Neural cell (in vitro differentiated cells): Measurements from ENCODE around the gene SP110.

Experiments
- CTCF ChIP-seq: fragments of 450-650 bp; IDR thresholded peaks from 2 replicates; pipeline ENCODE4 v1.5.1; 2014; ENCODE audit warnings: antibody characterized with exemption, mild to moderate bottlenecking, moderate library complexity; ENCODE audit not compliant: poor library complexity, severe bottlenecking
- EZH2 ChIP-seq: fragments of 200-600, 300-800 bp; shearing (Covaris generic), sonication (generic); IDR thresholded peaks from 2 replicates; pipeline ENCODE4 v1.6.1; 2014; ENCODE audit warnings: antibody characterized with exemption, low read length, borderline replicate concordance, mild to moderate bottlenecking; ENCODE audit not compliant: insufficient read depth, poor library complexity, severe bottlenecking
- MXI1 ChIP-seq: fragments of 450-650 bp; conservative IDR thresholded peaks from 2 replicates; pipeline ENCODE4 v1.6.1; 2014; ENCODE audit warnings: antibody characterized with exemption, mild to moderate bottlenecking; ENCODE audit not compliant: poor library complexity, severe bottlenecking
- RAD21 ChIP-seq: fragments of 450-650 bp; conservative IDR thresholded peaks from 2 replicates; pipeline ENCODE4 v1.6.1; 2014; ENCODE audit warnings: antibody characterized with exemption, mild to moderate bottlenecking, moderate library complexity
- TAF1 ChIP-seq: IDR thresholded peaks from 2 replicates; pipeline ENCODE4 v1.6.1; 2012; ENCODE audit warnings: low read depth
- TF ChIP-seq, protein P1 (sequence below): IDR thresholded peaks from 2 replicates; pipeline ENCODE4 v1.6.1; 2012; ENCODE audit warnings: borderline replicate concordance

GRCh38 chr2:230172852-230173251 is 46.9 kb downstream of the SP110 start:
- TF ChIP-seq CTCF (no peak), EZH2 (no peak), TAF1 (no peak), MXI1 (no peak), RAD21 (no peak)
- TF ChIP-seq, protein P1, sequence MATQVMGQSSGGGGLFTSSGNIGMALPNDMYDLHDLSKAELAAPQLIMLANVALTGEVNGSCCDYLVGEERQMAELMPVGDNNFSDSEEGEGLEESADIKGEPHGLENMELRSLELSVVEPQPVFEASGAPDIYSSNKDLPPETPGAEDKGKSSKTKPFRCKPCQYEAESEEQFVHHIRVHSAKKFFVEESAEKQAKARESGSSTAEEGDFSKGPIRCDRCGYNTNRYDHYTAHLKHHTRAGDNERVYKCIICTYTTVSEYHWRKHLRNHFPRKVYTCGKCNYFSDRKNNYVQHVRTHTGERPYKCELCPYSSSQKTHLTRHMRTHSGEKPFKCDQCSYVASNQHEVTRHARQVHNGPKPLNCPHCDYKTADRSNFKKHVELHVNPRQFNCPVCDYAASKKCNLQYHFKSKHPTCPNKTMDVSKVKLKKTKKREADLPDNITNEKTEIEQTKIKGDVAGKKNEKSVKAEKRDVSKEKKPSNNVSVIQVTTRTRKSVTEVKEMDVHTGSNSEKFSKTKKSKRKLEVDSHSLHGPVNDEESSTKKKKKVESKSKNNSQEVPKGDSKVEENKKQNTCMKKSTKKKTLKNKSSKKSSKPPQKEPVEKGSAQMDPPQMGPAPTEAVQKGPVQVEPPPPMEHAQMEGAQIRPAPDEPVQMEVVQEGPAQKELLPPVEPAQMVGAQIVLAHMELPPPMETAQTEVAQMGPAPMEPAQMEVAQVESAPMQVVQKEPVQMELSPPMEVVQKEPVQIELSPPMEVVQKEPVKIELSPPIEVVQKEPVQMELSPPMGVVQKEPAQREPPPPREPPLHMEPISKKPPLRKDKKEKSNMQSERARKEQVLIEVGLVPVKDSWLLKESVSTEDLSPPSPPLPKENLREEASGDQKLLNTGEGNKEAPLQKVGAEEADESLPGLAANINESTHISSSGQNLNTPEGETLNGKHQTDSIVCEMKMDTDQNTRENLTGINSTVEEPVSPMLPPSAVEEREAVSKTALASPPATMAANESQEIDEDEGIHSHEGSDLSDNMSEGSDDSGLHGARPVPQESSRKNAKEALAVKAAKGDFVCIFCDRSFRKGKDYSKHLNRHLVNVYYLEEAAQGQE = no peak
